Measurements from ENCODE around the gene MADCAM1.

GRCh38 chr19:522726-523125 is 26.4 kb downstream of the MADCAM1 start:
- no peak for TF ChIP-seq CTCF (IDR thresholded peaks at IDR 0.05 in 2 of 3, conservative IDR thresholded peaks at IDR 0.05 in 1 of 3; ENCODE audit: control insufficient read depth in 2 of 3, extremely low read depth in 1 of 3, insufficient read depth in 1 of 3, low read depth in 3 of 3, low read length in 3 of 3)
- no peak for TF ChIP-seq POLR2A (IDR thresholded peaks at IDR 0.05; ENCODE audit: low read depth, low read length)
- TF ChIP-seq EZH2 (IDR thresholded peaks at IDR 0.05; ENCODE audit: borderline replicate concordance, control insufficient read depth, low read depth, low read length) = no peak
- no peak for TF ChIP-seq ZNF592 (IDR thresholded peaks at IDR 0.05)
